AG20443 (cell line): ENCODE results near the gene SPI1.
"Not testable (repeated sequence)": the region's sequence is repeated elsewhere in the genome, so short reads cannot be mapped to it uniquely, and the experiment has no call there.

Source experiments
- DNase-seq: peaks from one replicate; pipeline ENCODE4 v3.0.0; 2012; ENCODE audit warnings: low spot score, mixed read lengths

The SPI1 gene

DNA sequence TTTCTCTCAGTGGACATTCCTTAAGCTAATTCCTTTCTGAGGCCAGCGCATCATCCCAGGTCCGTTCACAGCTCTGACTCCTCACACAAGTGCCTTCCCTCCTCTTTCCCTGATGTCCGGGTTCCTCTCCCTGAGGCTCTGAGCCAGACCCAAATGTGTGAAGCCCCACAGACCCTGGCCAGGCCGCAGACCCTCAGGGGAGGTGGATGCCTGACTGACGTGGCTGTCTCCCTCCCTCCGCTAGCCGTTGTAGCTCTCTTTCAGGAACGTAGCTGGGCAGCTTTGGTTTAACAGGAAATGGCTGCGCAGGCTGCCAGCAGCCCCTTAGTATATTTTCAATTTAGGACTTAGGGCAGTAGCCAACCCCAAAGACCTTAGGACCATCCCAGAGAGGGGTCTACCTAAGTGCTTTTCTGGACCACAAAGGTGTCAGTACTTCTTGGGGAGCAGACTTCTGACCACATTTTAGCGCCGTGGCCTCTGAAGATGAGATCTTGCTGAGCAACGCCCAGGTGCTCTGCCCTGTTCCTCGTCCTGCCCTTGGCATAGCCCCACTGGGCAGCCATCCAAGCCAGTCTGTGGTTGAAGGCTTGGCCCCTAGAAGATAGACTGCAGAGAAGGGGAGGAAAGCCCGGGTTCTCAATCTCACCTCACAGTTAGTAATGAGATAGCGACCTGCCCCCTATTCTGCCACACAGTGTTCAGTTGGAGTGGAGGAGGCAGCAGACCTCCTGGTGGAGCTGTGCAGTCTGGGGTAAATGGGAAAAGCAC, 52.9 kb downstream of the SPI1 start:
- no peak for DNase-seq

DNA sequence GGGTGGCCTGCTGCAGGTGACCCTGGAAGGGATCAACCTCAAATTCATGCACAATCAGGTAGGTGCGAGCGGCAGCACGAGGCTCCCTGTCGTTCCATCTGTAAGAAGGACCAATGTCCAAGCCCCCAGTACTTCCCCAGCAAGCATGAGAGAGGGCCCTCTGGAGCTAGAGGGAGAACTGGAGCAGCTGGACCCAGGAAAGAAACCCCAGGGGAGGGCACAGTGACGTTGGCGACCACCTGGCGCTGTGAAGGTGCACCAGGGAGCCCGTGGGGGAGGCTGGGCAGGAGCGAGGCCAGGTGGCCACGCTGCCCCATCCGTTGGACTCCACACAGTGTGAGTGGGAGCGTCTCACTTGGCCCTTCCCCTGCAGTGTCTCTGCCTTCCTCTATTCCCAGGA, 53.8 kb downstream of the SPI1 start:
- no peak for DNase-seq

DNA sequence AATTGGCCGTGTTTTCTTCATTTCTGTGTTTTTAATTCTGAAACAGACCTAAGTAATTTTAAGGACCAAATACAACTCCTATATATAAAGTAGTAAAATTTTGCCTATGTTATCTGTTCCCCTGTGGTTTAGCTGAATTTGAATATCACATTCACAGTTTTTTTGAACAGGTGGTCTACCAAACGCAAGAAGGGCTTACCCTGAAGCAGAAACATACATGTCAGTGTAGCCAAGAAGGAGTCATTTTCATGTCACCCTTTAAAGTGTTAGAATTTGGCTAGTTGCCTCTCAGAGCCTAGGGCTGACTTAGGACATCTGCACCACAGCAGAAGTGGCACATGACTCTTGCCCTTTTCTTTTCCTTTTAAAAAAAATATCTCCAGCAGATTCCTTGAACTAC, 60.2 kb downstream of the SPI1 start:
- DNase-seq: peak; percentile 0

DNA sequence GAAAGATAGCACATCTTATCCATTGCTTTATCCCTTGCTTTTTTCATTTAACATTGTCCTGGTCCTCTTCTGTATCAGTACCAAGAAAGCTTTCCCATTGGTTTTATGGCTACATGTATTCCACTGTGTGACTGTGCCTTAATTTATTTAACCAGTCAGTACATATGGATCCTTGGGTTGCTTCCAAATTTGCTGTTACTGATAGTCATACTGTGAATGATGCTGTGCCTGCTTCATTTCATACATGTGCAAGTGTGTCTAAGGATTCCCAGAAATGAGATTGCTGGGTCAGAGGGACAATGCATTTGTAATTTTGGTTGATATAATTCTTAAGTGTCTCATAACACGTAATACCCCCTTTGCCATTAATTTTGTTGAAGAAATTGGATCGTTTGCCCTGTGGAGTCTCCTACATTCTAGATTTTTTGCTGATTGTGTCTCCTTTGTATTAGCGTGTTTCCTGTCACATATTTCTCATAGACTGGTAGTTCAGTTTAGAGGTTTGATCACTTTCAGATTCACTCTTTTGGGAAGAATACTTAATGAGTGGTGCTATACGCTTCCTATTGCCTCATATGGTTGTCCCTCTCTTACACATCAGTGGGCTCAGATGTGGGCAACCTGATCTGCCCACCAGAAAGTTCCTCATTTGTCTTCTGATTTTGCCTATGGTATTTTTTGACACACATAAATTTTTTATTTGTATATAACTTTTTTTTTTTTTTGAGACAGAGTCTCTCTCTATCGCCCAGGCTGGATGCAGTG, 61.1 kb downstream of the SPI1 start:
- DNase-seq: no peak

DNA sequence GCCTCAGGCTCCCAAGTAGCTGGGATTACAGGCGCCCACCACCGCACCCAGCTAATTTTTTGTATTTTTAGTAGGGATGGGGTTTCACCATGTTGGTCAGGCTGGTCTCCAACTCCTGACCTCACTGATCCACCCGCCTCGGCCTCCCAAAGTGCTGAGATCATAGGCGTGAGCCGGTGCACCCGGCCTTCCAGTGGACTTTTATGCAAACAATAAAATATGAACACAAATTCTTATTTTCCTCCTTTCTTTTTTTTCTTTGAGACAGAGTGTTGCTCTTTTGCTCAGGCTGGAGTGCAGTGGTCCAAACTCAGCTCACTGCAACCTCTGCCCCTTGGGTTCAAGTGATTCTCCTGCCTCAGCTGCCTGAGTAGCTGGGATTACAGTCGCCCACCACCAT, 61.8 kb downstream of the SPI1 start:
- DNase-seq: not testable (repeated sequence)

DNA sequence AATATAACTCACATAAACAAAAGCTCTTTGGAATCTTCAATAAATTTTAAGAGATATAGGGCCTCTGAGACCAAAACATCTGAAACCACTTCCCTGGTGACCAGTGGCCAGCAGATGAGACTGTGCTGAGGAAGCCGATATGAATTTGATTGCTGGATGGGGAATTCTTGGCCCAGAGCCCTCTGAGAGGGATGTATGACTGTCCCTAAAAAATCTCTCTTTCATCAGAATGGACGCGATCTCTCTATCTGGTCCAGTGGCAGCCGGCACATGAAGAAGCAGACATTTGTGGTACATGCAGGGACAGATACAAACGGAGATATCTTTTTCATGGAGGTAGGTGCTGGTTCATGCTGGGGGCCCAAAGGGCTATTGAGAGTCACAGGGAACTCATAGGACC, 63.4 kb downstream of the SPI1 start:
- peak; percentile 73 for DNase-seq

DNA sequence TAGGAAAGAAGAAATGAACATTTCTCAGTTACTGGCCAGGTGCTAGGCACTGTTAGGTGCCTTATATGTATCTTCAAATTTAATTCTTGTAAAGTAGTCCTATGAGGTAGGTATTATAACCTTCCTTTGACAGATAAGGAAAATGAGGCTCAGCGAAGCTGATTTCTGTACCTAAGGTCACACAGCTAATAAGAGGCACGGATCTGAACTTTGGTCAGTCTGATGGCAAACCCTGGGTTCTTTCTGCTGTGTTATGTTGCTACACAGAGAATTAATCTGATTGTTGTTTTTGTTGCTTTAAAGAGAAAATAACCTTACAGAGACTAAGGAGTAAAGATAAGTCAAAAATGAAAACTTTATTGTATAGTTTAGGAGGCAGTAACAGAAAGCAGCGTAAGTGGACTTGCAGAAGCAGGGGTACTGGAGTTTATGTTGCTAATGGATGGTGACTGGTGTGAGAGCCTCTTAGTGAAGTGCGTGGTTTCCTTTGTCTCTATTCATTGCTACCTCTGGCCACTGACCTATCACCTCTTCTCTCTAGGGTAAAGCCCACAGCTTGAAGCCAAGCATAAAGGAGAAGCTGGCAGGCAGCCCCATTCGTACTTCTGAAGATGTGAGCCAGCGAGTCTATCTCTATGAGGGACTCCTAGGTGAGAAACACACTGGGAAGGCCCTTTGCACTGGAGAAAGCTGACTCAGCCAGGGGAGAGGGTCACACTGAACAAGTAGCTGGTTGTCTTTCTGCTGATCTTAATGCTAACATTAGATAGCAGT, 70.1 kb downstream of the SPI1 start:
- DNase-seq: no peak

DNA sequence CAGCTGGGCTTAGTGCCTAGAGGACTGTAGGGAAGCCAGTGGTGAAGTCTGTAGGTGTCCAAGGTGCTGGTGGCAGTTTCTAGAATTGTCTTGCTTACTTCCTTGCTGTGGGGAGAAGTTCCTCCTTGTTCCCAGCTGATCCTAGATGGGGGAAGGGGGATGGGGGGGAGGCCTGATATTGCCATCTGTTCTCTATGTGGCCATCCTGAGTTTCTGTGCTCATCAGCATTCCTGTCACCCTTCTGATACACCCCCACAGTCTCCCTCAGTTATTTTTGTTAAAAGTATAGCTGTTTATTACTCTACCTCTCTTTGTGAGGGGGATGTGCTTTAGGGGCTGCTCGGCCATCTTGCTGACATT, 71.9 kb downstream of the SPI1 start:
- DNase-seq: no peak

DNA sequence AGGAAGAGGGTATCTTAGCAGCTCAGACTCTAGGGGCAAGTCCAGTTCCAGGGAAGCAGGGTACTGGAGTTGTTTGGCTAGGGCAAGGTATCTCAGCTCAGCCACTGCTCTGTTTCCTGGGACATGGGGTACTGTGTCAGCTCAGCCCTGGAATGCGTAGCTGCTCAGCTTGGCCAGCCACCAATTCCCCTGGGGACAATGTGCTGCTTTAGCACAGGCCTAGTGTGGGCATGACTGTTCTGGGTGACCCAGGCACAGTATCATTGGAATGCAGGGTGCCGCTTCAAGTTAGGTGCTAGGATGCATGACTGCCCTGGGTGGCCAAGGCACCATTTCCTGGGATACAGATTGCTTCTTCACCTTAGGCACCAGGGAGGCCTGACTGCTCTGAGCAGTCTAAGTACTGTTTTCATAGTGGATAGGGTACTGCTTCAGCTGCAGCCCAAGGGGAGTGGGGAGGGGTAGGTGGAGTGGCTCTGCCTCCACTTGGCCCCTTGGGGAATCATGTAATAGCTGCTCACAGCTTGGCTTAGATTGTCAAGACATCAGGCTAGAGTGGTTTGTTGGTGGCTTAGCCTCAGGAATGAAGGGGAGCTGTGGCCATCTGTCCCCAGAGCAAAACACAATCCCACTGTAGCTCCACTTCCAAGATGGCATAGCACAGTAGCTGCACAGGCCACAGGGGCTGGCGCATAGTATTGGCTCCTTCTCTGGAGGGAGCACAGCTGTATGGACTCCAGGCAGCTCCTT, 72.4 kb downstream of the SPI1 start:
- no peak for DNase-seq
